ENCODE data around the gene COPS7A.

Gene COPS7A

GRCh38 chr12:6723607-6724408 is at the start of gene COPS7A:
Gene COPS7A (plus strand): TSS chr12:6724046. CDS start chr12:6724657, 611 bp downstream.
- H3K27ac ChIP-seq (ENCODE audit: extremely low read depth, low read depth, low read length): peak within 1 kb of the TSS; percentile 81
- ChIA-PET POLR2A (interaction anchor here (0.5 to 4.0 kb wide), 39 partner anchors 10 to 416 kb away, joined by 3 to 104 read pairs (median 4); partner anchors contain the start of genes C12orf57, CDCA3, GAPDH and GPR162), CTCF (interaction anchor here (0.5 to 3.5 kb wide), 12 partner anchors 12 to 160 kb away, joined by 3 to 21 read pairs (median 4); partner anchors contain the start of genes MLF2 and PTMS)
- H3K9me3 ChIP-seq (ENCODE audit: control insufficient read depth, insufficient read depth, low read depth, low read length): no peaks in the 10 kb centered on the region
- peak within 1 kb of the TSS; percentile 58 for H3K4me3 ChIP-seq (ENCODE audit: low read depth, low read length)
- H3K36me3 ChIP-seq (ENCODE audit: control insufficient read depth in 2 of 2, insufficient read depth in 1 of 2, low read length in 2 of 2): peaks cover 5 to 21% of the 10 kb centered on the region in 2 experiments
- H3K4me1 ChIP-seq (ENCODE audit: control insufficient read depth, insufficient read depth, low read length): peaks cover 11% of the 10 kb centered on the region
- TF ChIP-seq ZNF843 (tag by site-specific recombination; IDR thresholded peaks at IDR 0.05) (peak; percentile 73), BCL6B (tag by site-specific recombination; IDR thresholded peaks at IDR 0.05) (no peak), TRIM28 (IDR thresholded peaks at IDR 0.05; ENCODE audit: borderline replicate concordance, low read length) (peak; percentile 84), ZNF146 (tag by site-specific recombination; IDR thresholded peaks at IDR 0.05) (no peak), ZNF785 (tag by site-specific recombination; IDR thresholded peaks at IDR 0.05) (no peak), ZNF292 (tag by site-specific recombination; IDR thresholded peaks at IDR 0.05; ENCODE audit: borderline replicate concordance, low read depth) (no peak), IKZF3 (tag by site-specific recombination; IDR thresholded peaks at IDR 0.05) (peak; percentile 45; the same call in 1 of the 2 replicates), ZSCAN16 (tag by site-specific recombination; IDR thresholded peaks at IDR 0.05) (no peak), ZNF423 (tag by site-specific recombination; IDR thresholded peaks at IDR 0.05) (no peak), GLIS2 (tag by site-specific recombination; IDR thresholded peaks at IDR 0.05) (peak; percentile 96), ZBTB11 (tag by site-specific recombination; conservative IDR thresholded peaks at IDR 0.05; ENCODE audit: low read depth) (peak; percentile 96), ZNF677 (tag by site-specific recombination; IDR thresholded peaks at IDR 0.05) (no peak), ZNF26 (tag by site-specific recombination; IDR thresholded peaks at IDR 0.05) (no peak), ZNF362 (tag by site-specific recombination; IDR thresholded peaks at IDR 0.05) (peak; percentile 92), ZBTB44 (tag by site-specific recombination; IDR thresholded peaks at IDR 0.05) (peak; percentile 41; the same call in 1 of the 2 replicates), HOXD13 (CRISPR knock-in tag; IDR thresholded peaks at IDR 0.05; ENCODE audit: borderline replicate concordance) (no peak), ZBTB20 (tag by site-specific recombination; IDR thresholded peaks at IDR 0.05) (peak; percentile 21; the same call in 1 of the 2 replicates), ZNF132 (tag by site-specific recombination; IDR thresholded peaks at IDR 0.05; ENCODE audit: borderline replicate concordance) (no peak), ZNF350 (tag by site-specific recombination; IDR thresholded peaks at IDR 0.05) (no peak), ZBTB1 (tag by site-specific recombination; IDR thresholded peaks at IDR 0.05) (0 out of 2 replicates have a peak, but pooled peaks have one; percentile 42), ZNF560 (tag by site-specific recombination; IDR thresholded peaks at IDR 0.05; ENCODE audit: borderline replicate concordance) (no peak), ZNF600 (tag by site-specific recombination; IDR thresholded peaks at IDR 0.05) (peak; percentile 74), YY2 (tag by site-specific recombination; IDR thresholded peaks at IDR 0.05) (peak; percentile 81), ZNF585B (tag by site-specific recombination; IDR thresholded peaks at IDR 0.05) (no peak), ZNF324 (tag by site-specific recombination; IDR thresholded peaks at IDR 0.05) (peak; percentile 20; the same call in 1 of the 2 replicates), ZBTB26 (tag by site-specific recombination; optimal IDR thresholded peaks at IDR 0.05) (peak; percentile 65), ZNF2 (tag by site-specific recombination; IDR thresholded peaks at IDR 0.05) (no peak; the same call in 1 of the 2 replicates)
